Activated CD8-positive, alpha-beta memory T cell treated with anti-CD3 and anti-CD28 coated beads, Interleukin-2, amount 50 U/mL, for 1 hour (primary cell): ENCODE results near the gene LGI2.
"Not testable (repeated sequence)": the region's sequence is repeated elsewhere in the genome, so short reads cannot be mapped to it uniquely, and the experiment has no call there.

ENCODE experiments used
- DNase-seq: peaks from one replicate; pipeline ENCODE4 v3.0.0-alpha.2; 2020; ENCODE audit errors: extremely low read depth

The LGI2 gene

GRCh38 chr4:25050370-25051078 is 19.8 kb upstream of the LGI2 start:
- DNase-seq, result no peak

- DNase-seq, result no peak
Observed at GRCh38 chr4:25043548-25043947, 12.8 kb upstream of the LGI2 start.

GRCh38 chr4:25033526-25033925 is 2.8 kb upstream of the LGI2 start:
- no peak for DNase-seq

- no peak for DNase-seq
Observed at GRCh38 chr4:25032126-25032525, 1.4 kb upstream of the LGI2 start.

- DNase-seq, result no peak
Observed at GRCh38 chr4:25031077-25031621, 403 bp upstream of the LGI2 start.

GRCh38 chr4:25029479-25030276 is 1.1 kb downstream of the LGI2 start:
- DNase-seq, result no peak

GRCh38 chr4:25028851-25029250 is 1.9 kb downstream of the LGI2 start:
- no peak for DNase-seq

- DNase-seq, result no peak
Observed at GRCh38 chr4:25022766-25023165, 8.0 kb downstream of the LGI2 start.

- no peak for DNase-seq
Observed at GRCh38 chr4:25021216-25021615, 9.5 kb downstream of the LGI2 start.

- DNase-seq, result no peak
Observed at GRCh38 chr4:25020236-25020635, 10.5 kb downstream of the LGI2 start.

- DNase-seq, result no peak
Observed at GRCh38 chr4:25019501-25019900, 11.2 kb downstream of the LGI2 start.

GRCh38 chr4:25015012-25015411 is 15.7 kb downstream of the LGI2 start:
- DNase-seq, result no peak

GRCh38 chr4:25014662-25014983 is 16.1 kb downstream of the LGI2 start:
- not testable (repeated sequence) for DNase-seq

- no peak for DNase-seq
Observed at GRCh38 chr4:25013756-25014661, 16.7 kb downstream of the LGI2 start.

- no peak for DNase-seq
Observed at GRCh38 chr4:25012655-25013054, 18.1 kb downstream of the LGI2 start.

GRCh38 chr4:25011135-25011866 is 19.4 kb downstream of the LGI2 start:
- no peak for DNase-seq

- DNase-seq, result no peak
Observed at GRCh38 chr4:25007598-25007997, 23.1 kb downstream of the LGI2 start.

GRCh38 chr4:25002681-25003080 is 28.1 kb downstream of the LGI2 start:
- DNase-seq, result no peak

- no peak for DNase-seq
Observed at GRCh38 chr4:25001509-25001908, 29.2 kb downstream of the LGI2 start.

- no peak for DNase-seq
Observed at GRCh38 chr4:25000639-25001038, 30.1 kb downstream of the LGI2 start.

GRCh38 chr4:24999392-25000089 is 31.2 kb downstream of the LGI2 start:
- DNase-seq, result no peak
